NCI-H524 treated with DMSO at 0.1 percent for 48 hours (cell line): ENCODE results near the gene IFITM1.
"Not testable (repeated sequence)": the region's sequence is repeated elsewhere in the genome, so short reads cannot be mapped to it uniquely, and the experiment has no call there.

Experiments used
- DNase-seq: peaks from one replicate; lab custom pipeline; 2025; lab: John Stamatoyannopoulos, UW

The IFITM1 gene

GRCh38 chr11:308740-309665, 4.8 kb upstream of the IFITM1 start:
- not testable (repeated sequence) for DNase-seq

- DNase-seq, result not testable (repeated sequence)
Observed at GRCh38 chr11:309979-310572, 3.8 kb upstream of the IFITM1 start.

- DNase-seq, result not testable (repeated sequence)
Observed at GRCh38 chr11:311013-311748, 2.7 kb upstream of the IFITM1 start.

GRCh38 chr11:312092-312816, 1.6 kb upstream of the IFITM1 start:
- DNase-seq, result no peak

GRCh38 chr11:313304-313786, 495 bp upstream of the IFITM1 start:
- DNase-seq, result no peak

- DNase-seq, result not testable (repeated sequence)
Observed at GRCh38 chr11:314554-314875, 675 bp downstream of the IFITM1 start.

GRCh38 chr11:315051-315481, 1.2 kb downstream of the IFITM1 start:
- DNase-seq, result no peak

GRCh38 chr11:315516-315994, 1.7 kb downstream of the IFITM1 start:
- DNase-seq, result no peak

GRCh38 chr11:316031-316701, 2.3 kb downstream of the IFITM1 start:
- DNase-seq, result no peak

GRCh38 chr11:316891-317301, 3.1 kb downstream of the IFITM1 start:
- DNase-seq, result no peak

- not testable (repeated sequence) for DNase-seq
Observed at GRCh38 chr11:317668-318404, 4.0 kb downstream of the IFITM1 start.

- not testable (repeated sequence) for DNase-seq
Observed at GRCh38 chr11:318405-319120, 4.7 kb downstream of the IFITM1 start.

- not testable (repeated sequence) for DNase-seq
Observed at GRCh38 chr11:319121-319887, 5.5 kb downstream of the IFITM1 start.

- DNase-seq, result not testable (repeated sequence)
Observed at GRCh38 chr11:319888-320273, 6.0 kb downstream of the IFITM1 start.

GRCh38 chr11:324156-324555, 10.3 kb downstream of the IFITM1 start:
- no peak for DNase-seq

- not testable (repeated sequence) for DNase-seq
Observed at GRCh38 chr11:324593-325517, 11.0 kb downstream of the IFITM1 start.

GRCh38 chr11:325796-326591, 12.2 kb downstream of the IFITM1 start:
- DNase-seq, result no peak
